ENCODE measurements around the gene KLHL4. TPM values are rescaled to one million over a fixed set of nuclear protein-coding genes. Genes with fewer than 3 reads are reported as not detected.

Gene KLHL4
- total and polyA plus RNA-seq, 10 donors = 0.20 to 3.6 (median 2.6) TPM

DNA sequence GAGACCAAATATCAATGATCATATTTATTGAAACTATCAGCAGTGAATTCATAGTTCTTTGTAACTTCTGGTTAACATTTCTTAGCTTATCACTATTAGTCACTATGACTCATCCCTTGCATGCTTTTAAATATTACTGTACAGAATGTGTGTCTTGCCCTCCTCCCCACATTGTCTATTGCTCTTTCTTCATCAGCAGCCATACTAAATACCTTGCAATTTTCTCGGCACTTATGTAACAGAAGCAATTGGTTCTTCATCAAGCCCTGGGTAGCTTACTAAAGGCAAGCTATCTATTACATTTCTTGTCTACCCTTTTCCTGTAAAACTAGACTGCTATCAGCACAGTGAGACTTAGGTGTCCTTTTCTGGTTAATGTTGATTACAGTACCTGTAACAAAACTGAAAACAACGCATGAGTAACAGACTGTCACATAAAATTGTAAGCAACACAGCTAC, 8.2 kb downstream of the KLHL4 start:
- Histone ChIP-seq H3K4me3 (no peak overlapping the region), H3K27me3 (replicated peaks in 1 of 7) (no peaks in the 10 kb centered on the region), H3K27ac (no peak overlapping the region), H3K9me3 (no peaks in the 10 kb centered on the region), H3K36me3 (no peaks in the 10 kb centered on the region), H3K4me1 (no peaks in the 10 kb centered on the region)
- TF ChIP-seq CTCF (IDR thresholded peaks at IDR 0.05 in 8 of 11, conservative IDR thresholded peaks at IDR 0.05 in 3 of 11) (no peak), POLR2AphosphoS5 (IDR thresholded peaks at IDR 0.05) (no peak), POLR2A (IDR thresholded peaks at IDR 0.05) (no peak)
- 74 to 82% (median 79%) methylated on average over 2 of the region's 2 CpGs for WGBS, 5 donors
- intact Hi-C loops (cut with DNase I; ENCODE audit: low total_unique reads) = no loop called here
- no peak for DNase-seq

- Histone ChIP-seq H3K4me1 (no peaks in the 10 kb centered on the region), H3K27me3 (replicated peaks in 1 of 7) (no peaks in the 10 kb centered on the region), H3K36me3 (no peaks in the 10 kb centered on the region), H3K27ac (no peak overlapping the region), H3K9me3 (no peaks in the 10 kb centered on the region), H3K4me3 (no peak overlapping the region)
- no peak for DNase-seq
- no peak for TF ChIP-seq CTCF (IDR thresholded peaks at IDR 0.05 in 8 of 11, conservative IDR thresholded peaks at IDR 0.05 in 3 of 11)
- no peak for TF ChIP-seq POLR2AphosphoS5 (IDR thresholded peaks at IDR 0.05)
- no peak for TF ChIP-seq POLR2A (IDR thresholded peaks at IDR 0.05)
- intact Hi-C loops (cut with DNase I; ENCODE audit: low total_unique reads) = no loop called here
- WGBS, 5 donors = 77 to 90% (median 86%) methylated on average over 2 of the region's 2 CpGs
Observed at GRCh38 chrX:87526281-87526680, 8.7 kb downstream of the KLHL4 start.

GRCh38 chrX:87528487-87528886, 10.9 kb downstream of the KLHL4 start:
- no peak overlapping the region for H3K27ac ChIP-seq
- no peaks in the 10 kb centered on the region for H3K9me3 ChIP-seq
- intact Hi-C loops (cut with DNase I; ENCODE audit: low total_unique reads) = no loop called here
- no peaks in the 10 kb centered on the region for H3K4me1 ChIP-seq
- H3K36me3 ChIP-seq = no peaks in the 10 kb centered on the region
- H3K27me3 ChIP-seq (replicated peaks in 1 of 7) = no peaks in the 10 kb centered on the region
- TF ChIP-seq POLR2AphosphoS5 (IDR thresholded peaks at IDR 0.05) (no peak), CTCF (IDR thresholded peaks at IDR 0.05 in 8 of 11, conservative IDR thresholded peaks at IDR 0.05 in 3 of 11) (no peak), POLR2A (IDR thresholded peaks at IDR 0.05) (no peak)
- DNase-seq = no peak
- no peak overlapping the region for H3K4me3 ChIP-seq
- 72 to 91% (median 75%) methylated on average over 6 to 10 of the region's 10 CpGs for WGBS, 5 donors

GRCh38 chrX:87571964-87572363, 54.4 kb downstream of the KLHL4 start:
- Histone ChIP-seq H3K9me3 (no peaks in the 10 kb centered on the region), H3K27me3 (replicated peaks in 1 of 7) (no peaks in the 10 kb centered on the region), H3K27ac (no peak overlapping the region), H3K4me1 (no peaks in the 10 kb centered on the region), H3K36me3 (no peaks in the 10 kb centered on the region), H3K4me3 (no peak overlapping the region)
- TF ChIP-seq CTCF (IDR thresholded peaks at IDR 0.05 in 8 of 11, conservative IDR thresholded peaks at IDR 0.05 in 3 of 11) (no peak), POLR2A (IDR thresholded peaks at IDR 0.05) (no peak), POLR2AphosphoS5 (IDR thresholded peaks at IDR 0.05) (no peak)
- no peak for DNase-seq
- intact Hi-C loops (cut with DNase I; ENCODE audit: low total_unique reads) = no loop called here
- 80 to 90% (median 85%) methylated on average over 1 of the region's 1 CpG for WGBS, 5 donors
